GM23338 (cell line): ENCODE data around the gene PCSK5. TPM values are rescaled to one million over a fixed set of nuclear protein-coding genes. Genes with fewer than 3 reads are reported as not detected.

ENCODE experiments used
- ATAC-seq: fragments of 200-7000 bp; cut with Tn5 transposase; 3 replicates; pipeline ENCODE4 v1.9.1; 2020
- DNase-seq: peaks from one replicate; pipeline ENCODE4 v3.0.0-alpha.2; 2015; ENCODE audit warnings: low spot score
- H2AFZ ChIP-seq: fragments of 200-600 bp; sonication (generic); 2 replicates; pipeline ENCODE4 v1.8.0; 2016; ENCODE audit warnings: antibody characterized with exemption, mild to moderate bottlenecking, moderate library complexity
- H3F3A ChIP-seq: fragments of 200-600 bp; sonication (generic); replicated peaks from 2 replicates; pipeline ENCODE4 v1.8.0; 2017; ENCODE audit warnings: antibody characterized with exemption, mixed run types, low read depth
- H3K27ac ChIP-seq: fragments of 200-600 bp; sonication (generic); 2 replicates; pipeline ENCODE4 v1.6.1; 2016; ENCODE audit warnings: low read depth
- H3K27me3 ChIP-seq: fragments of 200-600 bp; sonication (generic); 2 replicates; pipeline ENCODE4 v1.8.0; 2016; ENCODE audit warnings: mild to moderate bottlenecking, mixed run types, moderate library complexity; ENCODE audit not compliant: insufficient read depth
- H3K36me3 ChIP-seq: fragments of 200-600 bp; sonication (generic); 2 replicates; pipeline ENCODE4 v1.8.0; 2016; ENCODE audit warnings: mild to moderate bottlenecking; ENCODE audit not compliant: insufficient read depth
- H3K4me1 ChIP-seq: fragments of 200-600 bp; sonication (generic); 2 replicates; pipeline ENCODE4 v1.8.0; 2016; ENCODE audit warnings: mild to moderate bottlenecking, moderate library complexity; ENCODE audit not compliant: insufficient read depth
- H3K4me2 ChIP-seq: fragments of 200-600 bp; sonication (generic); 2 replicates; pipeline ENCODE4 v1.7.1; 2017; ENCODE audit warnings: mixed run types
- H3K4me3 ChIP-seq: fragments of 200-600 bp; sonication (generic); 2 replicates; pipeline ENCODE4 v1.6.1; 2016; ENCODE audit warnings: mixed run types
- H3K79me2 ChIP-seq: fragments of 200-600 bp; sonication (generic); replicated peaks from 2 replicates; pipeline ENCODE4 v1.8.0; 2017; ENCODE audit warnings: mild to moderate bottlenecking; ENCODE audit not compliant: insufficient read depth
- H3K9me2 ChIP-seq: fragments of 200-600 bp; sonication (generic); 2 replicates; pipeline ENCODE4 v1.8.0; 2017; ENCODE audit not compliant: insufficient read depth
- H4K20me1 ChIP-seq: fragments of 200-600 bp; sonication (generic); replicated peaks from 2 replicates; pipeline ENCODE4 v1.8.0; 2017; ENCODE audit warnings: mild to moderate bottlenecking; ENCODE audit not compliant: insufficient read depth
- H3K27ac Mint-ChIP-seq: 2 replicates; pipeline ENCODE4 v1.8.0; 2020; ENCODE audit warnings: inconsistent platforms, mild to moderate bottlenecking, moderate library complexity, mixed read lengths
- H3K27me3 Mint-ChIP-seq: 3 replicates; pipeline ENCODE4 v1.8.0; 2022; ENCODE audit warnings: low read depth, mild to moderate bottlenecking, moderate library complexity, mixed read lengths, inconsistent platforms; ENCODE audit not compliant: insufficient read depth, poor library complexity
- H3K36me3 Mint-ChIP-seq: 3 replicates; pipeline ENCODE4 v1.8.0; 2021; ENCODE audit warnings: low read depth, mild to moderate bottlenecking, inconsistent platforms, moderate library complexity, mixed read lengths
- H3K4me1 Mint-ChIP-seq: 3 replicates; pipeline ENCODE4 v1.8.0; 2020; ENCODE audit warnings: mild to moderate bottlenecking, inconsistent platforms, mixed read lengths
- H3K4me3 Mint-ChIP-seq: 3 replicates; pipeline ENCODE4 v1.8.0; 2021; ENCODE audit warnings: moderate library complexity, mild to moderate bottlenecking, inconsistent platforms, mixed read lengths
- H3K9me3 Mint-ChIP-seq: 3 replicates; pipeline ENCODE4 v1.8.0; 2020; ENCODE audit warnings: moderate library complexity, mild to moderate bottlenecking, inconsistent platforms, mixed read lengths
- CREB1 ChIP-seq: fragments of 250-450 bp; sonication (Bioruptor Pico); IDR thresholded peaks from 2 replicates; pipeline ENCODE4 v1.5.0; 2020; ENCODE audit warnings: low read depth, mild to moderate bottlenecking, moderate library complexity
- EZH2 ChIP-seq: fragments of 200-600 bp; sonication (generic); IDR thresholded peaks from one replicate; pipeline ENCODE4 v1.8.0; 2017; ENCODE audit warnings: antibody characterized with exemption, mild to moderate bottlenecking, low read depth; ENCODE audit not compliant: unreplicated experiment
- NANOG ChIP-seq: IDR thresholded peaks from 2 replicates; pipeline ENCODE4 v1.6.1; 2016; ENCODE audit warnings: antibody characterized with exemption, borderline replicate concordance
- POLR2AphosphoS5 ChIP-seq: IDR thresholded peaks from 2 replicates; pipeline ENCODE4 v1.6.1; 2016; ENCODE audit warnings: antibody characterized with exemption, low read depth
- REST ChIP-seq: IDR thresholded peaks from one replicate; pipeline ENCODE4 v1.6.1; 2018; ENCODE audit warnings: antibody characterized with exemption; ENCODE audit not compliant: unreplicated experiment
- STAT1 ChIP-seq: IDR thresholded peaks from one replicate; pipeline ENCODE4 v1.6.1; 2016; ENCODE audit warnings: antibody characterized with exemption; ENCODE audit not compliant: unreplicated experiment
- ZNF114 ChIP-seq: fragments of 250-450 bp; sonication (Bioruptor Pico); IDR thresholded peaks from 2 replicates; pipeline ENCODE4 v1.5.0; 2020; ENCODE audit warnings: mild to moderate bottlenecking, moderate library complexity
- ZNF331 ChIP-seq: fragments of 250-450 bp; sonication (Bioruptor Pico); IDR thresholded peaks from 2 replicates; pipeline ENCODE4 v1.5.0; 2020; ENCODE audit warnings: low read depth, mild to moderate bottlenecking, moderate library complexity
- ZNF462 ChIP-seq: fragments of 250-450 bp; sonication (Bioruptor Pico); IDR thresholded peaks from 2 replicates; pipeline ENCODE4 v1.5.0; 2020; ENCODE audit warnings: mild to moderate bottlenecking, moderate library complexity
- polyA plus RNA-seq: library from polyadenylated mRNA; unstranded; fragments of >200 nt; fragmentation: Nextera tagmentation; extraction: Ambion mirVana; gene quantifications from 2 replicates; pipeline ENCODE4 v1.2.1, GENCODE V29; 2016
- total RNA-seq: library from RNA; depleted of rRNA; stranded (reverse); fragments of >200 nt; shearing (Covaris generic); gene quantifications from 2 replicates; pipeline ENCODE4 v1.2.3, GENCODE V29; 2014
- TF ChIP-seq, protein P1 (sequence below): IDR thresholded peaks from 2 replicates; pipeline ENCODE4 v1.6.1; 2016; ENCODE audit warnings: antibody characterized with exemption
- TF ChIP-seq, protein P2 (sequence below), 2 experiments: fragments of 200-600 bp in 1 of 2; sonication (generic) in 1 of 2; conservative IDR thresholded peaks; 2 replicates each; pipeline versions ENCODE4 v1.5.1 to v1.6.1; 2016 to 2017; ENCODE audit warnings: antibody characterized with exemption in 2 of 2, low read depth in 2 of 2, mild to moderate bottlenecking in 2 of 2, moderate library complexity in 1 of 2

PCSK5 gene
- total and polyA plus RNA-seq, 2 experiments from 2014 or later, result 12.3 to 34.8 TPM

DNA sequence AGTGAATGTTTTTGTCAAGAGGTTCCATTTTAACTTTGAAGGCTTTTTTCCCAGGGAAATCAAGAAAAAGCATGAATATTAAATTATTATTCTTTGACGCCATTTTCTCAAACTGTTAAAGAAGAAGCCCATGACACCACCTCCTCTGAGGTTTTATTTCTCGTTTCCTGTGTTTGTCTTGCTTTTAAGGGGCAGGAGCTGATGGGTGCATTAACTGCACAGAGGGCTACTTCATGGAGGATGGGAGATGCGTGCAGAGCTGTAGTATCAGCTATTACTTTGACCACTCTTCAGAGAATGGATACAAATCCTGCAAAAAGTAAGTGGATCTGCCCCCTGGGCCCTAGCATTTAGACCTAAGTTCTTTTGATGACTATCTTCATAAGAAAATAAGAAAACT lies 298.4 kb downstream of the PCSK5 start:
- DNase-seq, result no peak
- H3K36me3 ChIP-seq, result peaks cover 19% of the 10 kb centered on the region; the same call in 1 of the 2 replicates
- no peaks in the 10 kb centered on the region for H3K79me2 ChIP-seq
- H3K4me1 ChIP-seq, result no peaks in the 10 kb centered on the region
- H3K4me2 ChIP-seq, result no peak overlapping the region
- Mint-ChIP-seq H3K9me3 (no peaks in the 10 kb centered on the region), H3K27me3 (no peaks in the 10 kb centered on the region), H3K27ac (no peak overlapping the region), H3K36me3 (no peaks in the 10 kb centered on the region; the same call in 2 of the 3 replicates), H3K4me3 (no peak overlapping the region), H3K4me1 (no peaks in the 10 kb centered on the region)
- H2AFZ ChIP-seq, result no peak overlapping the region
- no peak for ATAC-seq
- H3K27me3 ChIP-seq, result no peaks in the 10 kb centered on the region
- TF ChIP-seq STAT1 (no peak), CREB1 (no peak), POLR2AphosphoS5 (no peak), ZNF114 (CRISPR knock-in tag) (no peak), EZH2 (no peak), ZNF331 (CRISPR knock-in tag) (no peak), REST (no peak), ZNF462 (CRISPR knock-in tag) (no peak), NANOG (no peak)
- TF ChIP-seq, protein P1, sequence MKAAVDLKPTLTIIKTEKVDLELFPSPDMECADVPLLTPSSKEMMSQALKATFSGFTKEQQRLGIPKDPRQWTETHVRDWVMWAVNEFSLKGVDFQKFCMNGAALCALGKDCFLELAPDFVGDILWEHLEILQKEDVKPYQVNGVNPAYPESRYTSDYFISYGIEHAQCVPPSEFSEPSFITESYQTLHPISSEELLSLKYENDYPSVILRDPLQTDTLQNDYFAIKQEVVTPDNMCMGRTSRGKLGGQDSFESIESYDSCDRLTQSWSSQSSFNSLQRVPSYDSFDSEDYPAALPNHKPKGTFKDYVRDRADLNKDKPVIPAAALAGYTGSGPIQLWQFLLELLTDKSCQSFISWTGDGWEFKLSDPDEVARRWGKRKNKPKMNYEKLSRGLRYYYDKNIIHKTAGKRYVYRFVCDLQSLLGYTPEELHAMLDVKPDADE, result no peak
- TF ChIP-seq, protein P2, sequence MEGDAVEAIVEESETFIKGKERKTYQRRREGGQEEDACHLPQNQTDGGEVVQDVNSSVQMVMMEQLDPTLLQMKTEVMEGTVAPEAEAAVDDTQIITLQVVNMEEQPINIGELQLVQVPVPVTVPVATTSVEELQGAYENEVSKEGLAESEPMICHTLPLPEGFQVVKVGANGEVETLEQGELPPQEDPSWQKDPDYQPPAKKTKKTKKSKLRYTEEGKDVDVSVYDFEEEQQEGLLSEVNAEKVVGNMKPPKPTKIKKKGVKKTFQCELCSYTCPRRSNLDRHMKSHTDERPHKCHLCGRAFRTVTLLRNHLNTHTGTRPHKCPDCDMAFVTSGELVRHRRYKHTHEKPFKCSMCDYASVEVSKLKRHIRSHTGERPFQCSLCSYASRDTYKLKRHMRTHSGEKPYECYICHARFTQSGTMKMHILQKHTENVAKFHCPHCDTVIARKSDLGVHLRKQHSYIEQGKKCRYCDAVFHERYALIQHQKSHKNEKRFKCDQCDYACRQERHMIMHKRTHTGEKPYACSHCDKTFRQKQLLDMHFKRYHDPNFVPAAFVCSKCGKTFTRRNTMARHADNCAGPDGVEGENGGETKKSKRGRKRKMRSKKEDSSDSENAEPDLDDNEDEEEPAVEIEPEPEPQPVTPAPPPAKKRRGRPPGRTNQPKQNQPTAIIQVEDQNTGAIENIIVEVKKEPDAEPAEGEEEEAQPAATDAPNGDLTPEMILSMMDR (conservative IDR thresholded peaks at IDR 0.05; ENCODE audit: low read depth in 2 of 2), result no peak
- no peaks in the 10 kb centered on the region for H3K9me2 ChIP-seq
- H4K20me1 ChIP-seq, result no peaks in the 10 kb centered on the region
- H3K4me3 ChIP-seq, result no peak overlapping the region
- no peak overlapping the region for H3K27ac ChIP-seq
- H3F3A ChIP-seq, result no peaks in the 10 kb centered on the region
